Lower leg skin (tissue), 4 donors: Measurements from ENCODE around the gene KIF26B. TPM values are rescaled to one million over a fixed set of nuclear protein-coding genes. Genes with fewer than 3 reads are reported as not detected.

ENCODE experiments used
- DNase-seq, 2 donors: peaks; one replicate each; pipeline ENCODE4 v3.0.0-alpha.2; 2019; ENCODE audit warnings: low spot score in 2 of 2
- H3K4me3 ChIP-seq: fragments of 200-600 bp; sonication (generic); 2 replicates; pipeline ENCODE4 v1.5.1; 2017; ENCODE audit warnings: mild to moderate bottlenecking, low read depth; ENCODE audit not compliant: poor library complexity, severe bottlenecking
- CTCF ChIP-seq, 3 donors: fragments of 450-650 bp; IDR thresholded peaks; one replicate each; pipeline ENCODE4 v1.5.1; 2016; ENCODE audit warnings: antibody characterized with exemption in 3 of 3, mild to moderate bottlenecking in 3 of 3, moderate library complexity in 2 of 3
- POLR2A ChIP-seq, 2 donors: fragments of 450-650 bp; IDR thresholded peaks; one replicate each; pipeline ENCODE4 v1.6.1; 2016 to 2017; ENCODE audit warnings: antibody characterized with exemption in 2 of 2, mild to moderate bottlenecking in 1 of 2, moderate library complexity in 1 of 2
- WGBS, 2 donors: methylation state at CpG; one replicate each; pipeline ENCODE4 v1.1.5; 2018; 5-methylcytosine and 5-hydroxymethylcytosine counted together
- intact Hi-C: fragments of 100-400 bp; cut with DNase I; formaldehyde crosslinking; loops from one replicate; pipeline ENCODE4 v1.15.0; 2023; ENCODE audit warnings: low total_unique reads
- total RNA-seq, 4 donors: library from RNA; depleted of rRNA; stranded (reverse); fragments of >200 nt; gene quantifications; one replicate each; pipeline ENCODE4 v1.1.0, GENCODE V29; 2016

Gene KIF26B
- total RNA-seq, 4 donors from 2014 or later = 3.9 to 6.6 (median 5.7) TPM

GRCh38 chr1:245486775-245487470 lies 332.1 kb downstream of the KIF26B start:
- no peak overlapping the region for H3K4me3 ChIP-seq
- TF ChIP-seq POLR2A (IDR thresholded peaks at IDR 0.05) = no peak
- no peak for TF ChIP-seq CTCF (IDR thresholded peaks at IDR 0.05)
- no peak for DNase-seq
- WGBS, 2 donors = 77 to 86% methylated on average over 8 of the region's 8 CpGs
- intact Hi-C loops = no loop called here

GRCh38 chr1:245488346-245489129 lies 333.8 kb downstream of the KIF26B start:
- TF ChIP-seq CTCF (IDR thresholded peaks at IDR 0.05) (no peak), POLR2A (IDR thresholded peaks at IDR 0.05) (no peak)
- DNase-seq = no peak
- 85% methylated on average over 14 of the region's 14 CpGs for WGBS, 2 donors
- intact Hi-C loops = no loop called here
- no peak overlapping the region for H3K4me3 ChIP-seq

- H3K4me3 ChIP-seq = no peak overlapping the region
- WGBS, 2 donors = 43 to 49% methylated on average over 2 of the region's 2 CpGs
- no peak for TF ChIP-seq CTCF (IDR thresholded peaks at IDR 0.05)
- TF ChIP-seq POLR2A (IDR thresholded peaks at IDR 0.05) = no peak
- DNase-seq = no peak
- intact Hi-C loops = no loop called here
These were observed 335.1 kb downstream of the KIF26B start for GRCh38 chr1:245489838-245490237.

GRCh38 chr1:245493029-245493428 lies 338.2 kb downstream of the KIF26B start:
- no peak for DNase-seq
- TF ChIP-seq POLR2A (IDR thresholded peaks at IDR 0.05) = no peak
- no peak for TF ChIP-seq CTCF (IDR thresholded peaks at IDR 0.05)
- H3K4me3 ChIP-seq = no peak overlapping the region
- 69 to 72% methylated on average over 5 of the region's 5 CpGs for WGBS, 2 donors
- intact Hi-C loops = no loop called here

GRCh38 chr1:245495681-245496080 lies 340.9 kb downstream of the KIF26B start:
- no peak for TF ChIP-seq CTCF (IDR thresholded peaks at IDR 0.05)
- no peak for TF ChIP-seq POLR2A (IDR thresholded peaks at IDR 0.05)
- H3K4me3 ChIP-seq = no peak overlapping the region
- DNase-seq = no peak
- WGBS, 2 donors = 68 to 96% methylated on average over 5 of the region's 5 CpGs
- intact Hi-C loops = no loop called here
